HCT116 (cell line): ENCODE data around the gene RPL41.

Experiments used
- CTCF ChIP-seq, 3 experiments: fragments of 200-600 bp in 1 of 3; sonication (generic) in 1 of 3; IDR thresholded peaks in 2 of 3; conservative IDR thresholded peaks in 1 of 3; 2 replicates each; pipeline ENCODE4 v1.5.1; 2012 to 2017; ENCODE audit warnings: low read depth in 2 of 3, low read length in 2 of 3, antibody characterized with exemption in 1 of 3, borderline replicate concordance in 1 of 3, control low read depth in 1 of 3, mild to moderate bottlenecking in 1 of 3, mixed read lengths in 1 of 3, mixed run types in 1 of 3, moderate library complexity in 1 of 3; ENCODE audit not compliant: insufficient read depth in 1 of 3
- EZH2phosphoT487 ChIP-seq: fragments of 200-600 bp; IDR thresholded peaks from 2 replicates; pipeline ENCODE4 v1.6.1; 2018; ENCODE audit warnings: antibody characterized with exemption, borderline replicate concordance
- JUND ChIP-seq: IDR thresholded peaks from 2 replicates; pipeline ENCODE4 v1.6.1; 2012
- MAX ChIP-seq: IDR thresholded peaks from 2 replicates; pipeline ENCODE4 v1.6.1; 2012
- POLR2A ChIP-seq: IDR thresholded peaks from 2 replicates; pipeline ENCODE4 v1.7.0; 2011; ENCODE audit warnings: borderline replicate concordance; ENCODE audit not compliant: insufficient read depth, insufficient read length; ENCODE audit errors: extremely low read depth
- POLR2AphosphoS5 ChIP-seq: IDR thresholded peaks from 2 replicates; pipeline ENCODE4 v1.6.1; 2011; ENCODE audit warnings: mild to moderate bottlenecking, low read depth, low read length, moderate library complexity
- SRF ChIP-seq: IDR thresholded peaks from 2 replicates; pipeline ENCODE4 v1.6.1; 2012; ENCODE audit warnings: low read depth
- ZFX ChIP-seq: fragments of 450-650 bp; IDR thresholded peaks from 2 replicates; pipeline ENCODE4 v1.6.1; 2017
- ZNF274 ChIP-seq: fragments of 200-500 bp; sonication (Bioruptor generic); IDR thresholded peaks from 2 replicates; pipeline ENCODE4 v1.6.1; 2014; ENCODE audit warnings: mild to moderate bottlenecking, low read depth, low read length, inconsistent platforms

GRCh38 chr12:56071648-56072047 is 44.8 kb upstream of the RPL41 start:
- TF ChIP-seq POLR2A = no peak
- TF ChIP-seq CTCF (IDR thresholded peaks at IDR 0.05 in 2 of 3, conservative IDR thresholded peaks at IDR 0.05 in 1 of 3; ENCODE audit: borderline replicate concordance in 1 of 3, insufficient read depth in 1 of 3, low read depth in 2 of 3, low read length in 2 of 3) = no peak
- no peak for TF ChIP-seq POLR2AphosphoS5
- TF ChIP-seq SRF = no peak
- TF ChIP-seq EZH2phosphoT487 = no peak
- TF ChIP-seq MAX = no peak
- no peak for TF ChIP-seq ZFX
- TF ChIP-seq ZNF274 = no peak
- TF ChIP-seq JUND = no peak
